Kidney capillary endothelial cell (primary cell): ENCODE data around the gene MIOX.
"Not testable (repeated sequence)": the region's sequence is repeated elsewhere in the genome, so short reads cannot be mapped to it uniquely, and the experiment has no call there.

ENCODE experiments used
- DNase-seq: peaks from one replicate; pipeline ENCODE4 v3.0.0-alpha.2; 2018; ENCODE audit warnings: low spot score

MIOX gene

GRCh38 chr22:50529897-50530579, 43.4 kb downstream of the MIOX start, which contains the start of gene TYMP:
Gene TYMP, minus strand, starts transcription at chr22:50530012. Its CDS starts 303 bp downstream, at chr22:50529709.
- no peak for DNase-seq

GRCh38 chr22:50530580-50530876, 43.9 kb downstream of the MIOX start:
- no peak for DNase-seq

GRCh38 chr22:50530877-50531545, 44.4 kb downstream of the MIOX start:
- DNase-seq, result peak; percentile 26

- no peak for DNase-seq
Measured at GRCh38 chr22:50531546-50531961, 44.9 kb downstream of the MIOX start.

GRCh38 chr22:50531962-50532674, 45.5 kb downstream of the MIOX start:
- DNase-seq, result peak; percentile 35

- DNase-seq, result no peak
Measured at GRCh38 chr22:50532824-50533796, 46.5 kb downstream of the MIOX start.

- not testable (repeated sequence) for DNase-seq
Measured at GRCh38 chr22:50533856-50534711, 47.4 kb downstream of the MIOX start.

- no peak for DNase-seq
Measured at GRCh38 chr22:50535113-50535512, 48.5 kb downstream of the MIOX start.

- no peak for DNase-seq
Measured at GRCh38 chr22:50536226-50536625, 49.6 kb downstream of the MIOX start.

- DNase-seq, result no peak
Measured at GRCh38 chr22:50537765-50538164, 51.1 kb downstream of the MIOX start.
